Pulmonary artery endothelial cell (primary cell): ENCODE measurements around the gene FGF14. TPM values are rescaled to one million over a fixed set of nuclear protein-coding genes. Genes with fewer than 3 reads are reported as not detected.

Experiments used
- DNase-seq: peaks from one replicate; pipeline ENCODE4 v3.0.0-alpha.2; 2011; ENCODE audit warnings: low read depth, low spot score
- total RNA-seq: library from RNA; depleted of rRNA; stranded (reverse); fragments of >200 nt; gene quantifications from 2 replicates; pipeline ENCODE4 v1.2.3, GENCODE V29; 2014

Gene FGF14
- total RNA-seq, 1 donor from 2014 or later, result not detected

GRCh38 chr13:102311419-102311796 is 90.4 kb downstream of the FGF14 start:
- no peak for DNase-seq

DNA sequence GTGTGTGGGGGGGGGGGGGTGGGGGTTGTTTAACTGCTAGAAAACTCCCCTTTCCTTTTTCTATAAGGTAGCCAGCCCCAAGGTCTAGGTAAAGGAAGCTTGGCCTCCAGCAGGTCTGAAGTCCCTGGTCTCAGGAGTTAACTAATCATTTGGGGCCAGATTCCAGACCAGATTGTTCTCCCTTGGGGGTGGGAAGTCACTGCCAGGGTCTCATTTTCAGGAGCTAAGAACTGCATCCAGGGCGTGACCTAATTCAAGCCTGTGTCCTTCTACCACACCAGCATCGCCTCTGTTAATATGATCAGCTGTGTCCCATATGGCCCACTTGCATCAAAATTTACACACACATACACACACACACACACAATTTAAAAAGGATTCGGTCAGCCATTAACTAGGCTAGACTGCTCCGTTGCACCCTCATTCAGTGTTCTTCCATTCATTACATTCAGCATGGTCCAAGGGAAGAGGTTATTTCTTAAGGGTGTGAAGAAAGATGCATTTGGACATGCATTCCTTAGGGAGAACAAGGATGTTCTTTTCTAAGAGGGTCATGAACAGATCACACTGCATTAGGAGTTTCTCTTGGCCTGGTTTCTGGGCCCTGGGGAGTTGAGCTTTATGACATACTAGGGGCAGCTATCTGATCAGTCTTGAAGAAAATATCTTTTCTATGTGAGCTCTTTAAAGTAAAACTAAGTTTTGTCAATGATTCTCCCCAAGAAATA is 91.0 kb downstream of the FGF14 start:
- DNase-seq, result no peak

DNA sequence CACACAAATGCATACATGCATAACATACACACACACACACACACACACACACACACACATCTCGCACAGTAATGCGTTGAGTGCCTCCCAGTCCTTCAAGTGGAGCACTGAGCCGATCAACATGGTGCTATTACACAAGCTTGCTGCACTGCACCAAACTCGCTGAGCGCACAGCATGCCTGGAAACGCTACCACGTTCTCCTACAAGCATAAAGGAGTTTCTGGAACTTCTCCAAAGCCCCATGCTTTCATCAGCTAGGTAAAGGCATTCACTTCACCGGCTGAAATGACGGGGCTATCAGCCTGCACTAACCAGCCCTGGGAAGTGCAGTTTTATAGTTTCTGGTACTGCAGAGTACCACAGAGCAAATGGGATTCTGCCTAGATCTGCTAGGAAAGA is 92.7 kb downstream of the FGF14 start:
- DNase-seq, result no peak

- DNase-seq, result no peak
Measured at GRCh38 chr13:102302534-102302933, 99.3 kb downstream of the FGF14 start.

DNA sequence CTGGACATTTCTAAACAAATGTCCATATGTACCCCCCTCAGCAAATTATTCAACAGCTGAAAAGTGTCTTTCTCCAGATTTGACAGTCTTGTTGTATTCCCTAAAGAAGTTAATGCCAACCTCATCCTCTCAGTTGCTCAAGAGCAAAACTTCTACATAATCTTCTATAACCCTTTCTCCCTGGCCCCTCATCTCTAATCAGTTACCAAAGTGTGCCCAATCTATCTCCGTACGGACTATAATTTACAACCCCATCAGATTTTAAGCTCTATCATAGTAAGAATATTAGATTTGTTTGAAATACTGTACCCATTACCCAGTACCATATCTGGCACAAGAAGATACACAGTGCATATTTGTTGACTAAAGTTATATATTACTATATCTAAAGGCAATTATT is 101.5 kb downstream of the FGF14 start:
- DNase-seq, result no peak

- no peak for DNase-seq
Measured at GRCh38 chr13:102299366-102299765, 102.5 kb downstream of the FGF14 start.

DNA sequence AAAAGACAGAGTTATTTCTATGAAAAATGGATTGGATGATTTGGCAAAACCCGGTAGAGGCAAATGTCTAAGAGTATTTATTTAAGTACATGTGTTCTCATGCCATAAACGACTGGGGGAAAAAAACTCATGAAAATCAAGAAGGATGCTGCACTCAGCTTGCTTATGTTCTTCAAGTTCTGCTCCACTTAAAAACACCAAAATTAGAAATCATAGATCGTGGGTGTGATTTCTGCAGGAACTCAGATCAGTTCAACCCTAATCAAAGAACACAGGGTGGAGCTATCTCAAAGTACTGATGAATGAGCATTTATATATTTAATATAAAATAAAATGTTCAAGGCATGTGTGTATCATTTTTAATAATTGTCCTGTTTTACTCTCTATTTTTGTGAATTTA is 103.8 kb downstream of the FGF14 start:
- no peak for DNase-seq

DNA sequence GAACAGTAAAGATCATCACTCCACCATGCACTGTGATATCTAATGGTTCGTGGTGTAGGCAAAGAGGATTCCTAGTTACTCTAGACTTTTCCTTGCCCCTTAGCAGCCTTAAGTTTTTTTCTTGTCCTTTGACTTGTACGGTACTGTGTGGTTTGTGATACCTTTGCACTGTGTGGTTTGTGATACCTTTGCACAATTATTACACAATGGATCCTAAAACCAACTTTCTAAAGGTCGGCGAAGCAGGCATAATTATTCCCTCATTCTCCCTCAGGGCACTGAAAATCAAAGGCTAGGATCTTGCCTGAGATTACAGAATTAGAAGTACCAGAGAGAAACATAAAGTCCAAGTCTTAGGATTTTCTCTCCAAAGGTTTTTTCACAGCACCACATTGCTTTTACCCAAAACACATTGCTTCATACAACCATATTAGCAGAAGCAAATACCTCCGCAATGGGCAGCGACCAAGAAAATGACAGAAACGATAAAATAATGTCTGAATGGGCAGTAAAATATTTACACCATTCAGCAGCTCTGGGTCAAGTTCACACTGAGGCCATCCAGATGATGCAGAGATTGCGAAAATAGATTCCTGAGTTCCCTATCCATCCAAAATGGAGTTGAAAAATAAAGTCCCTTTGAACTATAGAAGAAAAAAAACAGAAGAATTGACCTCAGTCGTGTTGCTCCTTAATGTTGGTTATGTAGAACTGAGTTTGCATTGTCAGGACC is 106.4 kb downstream of the FGF14 start:
- no peak for DNase-seq

DNA sequence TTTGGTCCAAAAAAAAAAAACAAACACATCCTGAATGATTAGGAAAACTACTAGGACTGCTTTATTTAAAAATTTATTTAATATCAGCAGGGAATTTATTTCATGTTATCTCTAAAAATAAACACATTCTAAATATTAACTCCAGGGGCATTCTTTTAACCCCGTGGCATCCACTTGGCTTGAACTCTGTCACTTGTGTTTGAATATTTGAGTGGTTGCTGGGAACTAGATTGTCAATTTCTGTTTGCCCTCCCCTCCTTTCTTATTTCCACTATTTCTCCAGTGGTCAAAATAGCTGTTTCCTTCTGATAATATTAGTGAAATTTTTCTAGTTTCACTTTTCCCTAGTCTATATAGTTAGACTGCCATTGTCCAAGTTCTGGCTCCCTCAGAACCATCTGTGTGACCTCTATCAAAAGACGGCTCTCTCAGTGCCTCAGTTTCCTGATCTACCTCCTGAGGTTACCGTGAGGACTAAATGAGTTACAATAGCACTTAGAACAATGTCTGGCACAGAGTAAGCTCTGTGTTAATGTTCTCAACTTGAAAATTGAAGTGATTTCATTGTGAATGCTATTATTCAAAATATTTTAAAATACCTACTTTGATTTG is 107.3 kb downstream of the FGF14 start:
- DNase-seq, result no peak

GRCh38 chr13:102293723-102294122 is 108.1 kb downstream of the FGF14 start:
- no peak for DNase-seq

GRCh38 chr13:102291587-102292218 is 110.1 kb downstream of the FGF14 start:
- DNase-seq, result no peak

GRCh38 chr13:102289606-102290005 is 112.2 kb downstream of the FGF14 start:
- no peak for DNase-seq

- DNase-seq, result no peak
Measured at GRCh38 chr13:102286326-102286725, 115.5 kb downstream of the FGF14 start.

GRCh38 chr13:102280366-102280765 is 121.5 kb downstream of the FGF14 start:
- no peak for DNase-seq

- DNase-seq, result no peak
Measured at GRCh38 chr13:102277286-102277685, 124.6 kb downstream of the FGF14 start.

DNA sequence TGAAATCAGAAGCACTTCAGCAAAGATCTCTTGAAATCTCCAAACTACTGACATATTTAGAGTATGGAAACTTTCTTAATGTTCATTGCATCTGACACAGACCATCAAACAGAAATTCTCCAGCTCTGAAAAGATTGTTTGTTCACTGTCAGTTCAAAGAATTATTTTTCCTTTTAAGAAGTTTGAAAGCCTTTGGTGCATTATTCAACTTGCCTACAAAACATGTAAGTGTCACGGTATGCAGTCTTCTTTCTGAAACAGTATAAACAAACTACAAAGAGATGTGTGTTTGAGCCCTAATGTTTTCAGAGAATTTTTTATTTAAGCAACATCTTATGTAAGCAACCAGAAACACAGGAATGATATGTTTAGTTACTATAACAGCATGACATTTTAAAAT is 125.4 kb downstream of the FGF14 start:
- no peak for DNase-seq

- no peak for DNase-seq
Measured at GRCh38 chr13:102275969-102276368, 125.9 kb downstream of the FGF14 start.

DNA sequence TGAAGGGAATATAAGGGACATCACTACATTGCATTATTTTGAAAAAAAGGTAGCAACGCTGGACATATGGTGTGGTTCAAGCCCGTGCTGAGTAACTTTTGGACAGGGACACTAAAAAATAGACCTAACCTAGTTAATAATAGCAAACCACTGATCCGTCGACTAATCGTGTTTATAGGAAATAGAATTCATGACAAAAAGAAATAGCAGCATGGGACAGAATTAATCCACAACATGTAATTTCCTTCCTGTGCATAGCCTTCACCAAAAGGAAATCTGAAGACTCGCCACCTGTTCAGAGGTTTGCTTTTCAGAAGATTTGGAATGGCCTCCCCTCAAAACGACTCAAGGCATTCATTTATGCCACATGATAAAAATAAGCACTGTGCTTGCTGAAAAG is 128.7 kb downstream of the FGF14 start:
- DNase-seq, result no peak

- no peak for DNase-seq
Measured at GRCh38 chr13:102267191-102267590, 134.7 kb downstream of the FGF14 start.

DNA sequence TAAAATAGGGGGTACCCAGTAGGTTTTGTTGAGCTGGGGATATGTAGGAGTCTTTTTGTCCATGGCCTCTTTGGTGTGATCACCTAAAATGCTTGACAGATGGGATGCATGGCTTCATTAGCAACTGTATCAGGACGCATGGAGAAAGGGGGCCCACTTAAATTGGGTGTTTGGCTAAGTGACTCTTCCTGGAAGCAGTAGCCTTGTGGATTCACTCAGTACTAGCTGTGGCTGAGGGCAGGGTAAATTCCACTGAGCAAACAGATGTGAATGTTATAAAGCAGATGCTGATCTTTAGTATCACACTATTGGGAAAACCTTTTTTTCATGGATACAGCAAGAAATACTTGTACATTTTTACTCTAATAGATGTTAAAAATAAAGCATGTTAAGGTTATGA is 140.0 kb downstream of the FGF14 start:
- no peak for DNase-seq

DNA sequence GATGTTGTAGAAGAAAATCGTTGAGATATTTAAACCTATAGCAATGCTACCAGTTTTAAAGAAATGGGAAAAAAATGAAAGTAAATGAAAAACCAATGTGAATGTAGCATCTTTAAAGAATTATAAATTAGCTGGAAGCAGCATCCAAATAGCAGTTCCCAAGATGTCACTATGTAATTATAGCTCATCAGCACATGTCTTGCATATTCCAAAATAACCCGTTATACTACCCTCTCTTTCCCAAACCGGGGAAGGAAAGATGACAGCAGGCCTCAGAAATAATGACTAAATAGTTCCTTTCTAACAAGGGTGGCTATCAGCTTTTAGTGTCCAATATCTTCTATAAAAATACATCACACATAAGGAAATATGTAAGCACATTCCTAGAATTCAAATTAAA is 140.5 kb downstream of the FGF14 start:
- DNase-seq, result no peak

GRCh38 chr13:102260256-102260655 is 141.6 kb downstream of the FGF14 start:
- DNase-seq, result no peak
